Activated CD4-positive, alpha-beta T cell treated with anti-CD3 and anti-CD28 coated beads for 48 hours (primary cell): ENCODE results near the gene BPIFB2.

Experiments
- DNase-seq: peaks from one replicate; pipeline ENCODE4 v3.0.0-alpha.2; 2020

BPIFB2 gene

GRCh38 chr20:33008336-33009213 lies 1.1 kb downstream of the BPIFB2 start:
- DNase-seq: no peak

GRCh38 chr20:33009214-33010132 lies 2.0 kb downstream of the BPIFB2 start:
- DNase-seq: no peak

DNA sequence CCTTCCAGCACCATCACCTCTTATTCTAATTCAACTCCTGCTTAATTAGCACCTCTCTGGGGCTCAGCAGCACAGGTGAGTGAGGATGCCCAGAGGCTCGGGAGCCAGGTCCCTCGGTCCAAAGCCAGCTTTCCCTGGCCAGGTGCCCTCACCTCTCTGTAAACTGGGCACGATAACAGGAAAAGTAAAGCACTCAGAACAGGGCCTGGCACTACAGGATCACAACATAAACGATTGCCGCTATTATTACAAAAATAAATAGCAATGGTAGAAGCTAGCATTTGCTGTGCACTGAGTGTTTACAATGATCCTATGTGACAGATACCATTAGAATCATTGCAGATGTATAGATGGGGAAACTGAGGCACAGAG lies 2.6 kb downstream of the BPIFB2 start:
- DNase-seq: no peak

DNA sequence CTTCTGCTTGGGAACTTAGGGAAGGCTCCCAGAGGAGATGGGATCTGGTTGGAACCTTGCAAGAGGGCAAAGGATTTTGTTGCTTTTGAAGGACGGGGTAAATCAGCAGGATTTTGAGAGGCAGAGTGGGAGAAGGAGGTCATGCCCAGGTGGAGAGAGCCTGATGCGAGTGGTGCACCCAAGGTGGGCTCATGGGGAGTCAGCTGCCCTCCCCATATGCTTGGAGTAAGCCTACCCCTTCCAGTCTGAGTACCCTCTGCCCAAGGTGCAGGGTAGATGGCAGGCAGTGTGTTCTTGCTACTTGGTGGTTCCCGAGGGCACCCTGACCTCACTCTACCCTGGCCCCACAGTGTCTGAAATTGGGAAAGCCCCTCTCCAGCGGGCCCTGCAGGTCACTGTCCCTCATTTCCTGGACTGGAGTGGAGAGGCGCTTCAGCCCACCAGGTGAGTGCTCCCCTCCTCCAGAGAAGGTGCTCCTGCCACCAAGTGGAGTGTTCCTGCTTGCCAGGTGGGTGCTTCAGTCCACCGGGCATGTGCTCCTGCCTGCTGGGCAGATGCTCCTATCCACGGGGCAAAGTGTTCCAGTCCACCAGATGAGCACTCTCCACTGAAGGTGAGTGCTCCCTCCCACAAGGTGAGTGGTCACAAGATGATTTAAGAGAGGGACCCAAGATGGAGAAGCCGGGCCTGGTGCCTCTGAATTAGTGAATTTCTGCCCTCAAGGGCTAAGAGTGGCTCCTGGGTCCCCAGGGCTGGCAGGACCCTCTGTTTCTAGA lies 3.4 kb downstream of the BPIFB2 start:
- DNase-seq: no peak

- DNase-seq: no peak
These were observed 5.1 kb downstream of the BPIFB2 start for GRCh38 chr20:33012327-33013189.

DNA sequence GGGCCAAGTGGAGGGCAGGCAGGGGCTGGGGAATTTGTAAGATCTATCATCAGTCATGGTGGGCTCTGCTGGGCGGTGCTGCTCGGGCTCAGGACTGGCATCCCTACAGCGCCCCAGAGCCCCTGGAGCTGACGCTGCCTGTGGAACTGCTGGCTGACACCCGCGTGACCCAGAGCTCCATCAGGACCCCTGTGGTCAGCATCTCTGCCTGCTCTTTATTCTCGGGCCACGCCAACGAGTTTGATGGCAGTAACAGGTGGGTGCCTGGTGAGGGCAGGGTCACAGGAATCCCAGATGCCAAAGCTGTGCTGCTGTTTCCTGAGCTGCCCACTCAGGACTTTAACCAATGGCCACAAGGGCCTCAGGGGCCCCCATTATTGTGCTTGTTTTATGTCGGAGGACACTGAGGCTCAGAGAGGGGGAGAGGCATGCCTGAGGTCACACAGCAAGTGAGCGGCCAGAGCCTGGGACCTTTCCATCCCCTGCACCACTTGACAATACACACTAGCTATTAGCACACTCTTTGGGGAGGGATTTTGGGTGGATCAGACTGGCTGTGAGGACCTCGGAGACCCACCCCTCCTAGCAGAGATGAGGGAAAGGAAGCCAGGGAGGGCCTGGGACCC lies 6.3 kb downstream of the BPIFB2 start:
- no peak for DNase-seq

DNA sequence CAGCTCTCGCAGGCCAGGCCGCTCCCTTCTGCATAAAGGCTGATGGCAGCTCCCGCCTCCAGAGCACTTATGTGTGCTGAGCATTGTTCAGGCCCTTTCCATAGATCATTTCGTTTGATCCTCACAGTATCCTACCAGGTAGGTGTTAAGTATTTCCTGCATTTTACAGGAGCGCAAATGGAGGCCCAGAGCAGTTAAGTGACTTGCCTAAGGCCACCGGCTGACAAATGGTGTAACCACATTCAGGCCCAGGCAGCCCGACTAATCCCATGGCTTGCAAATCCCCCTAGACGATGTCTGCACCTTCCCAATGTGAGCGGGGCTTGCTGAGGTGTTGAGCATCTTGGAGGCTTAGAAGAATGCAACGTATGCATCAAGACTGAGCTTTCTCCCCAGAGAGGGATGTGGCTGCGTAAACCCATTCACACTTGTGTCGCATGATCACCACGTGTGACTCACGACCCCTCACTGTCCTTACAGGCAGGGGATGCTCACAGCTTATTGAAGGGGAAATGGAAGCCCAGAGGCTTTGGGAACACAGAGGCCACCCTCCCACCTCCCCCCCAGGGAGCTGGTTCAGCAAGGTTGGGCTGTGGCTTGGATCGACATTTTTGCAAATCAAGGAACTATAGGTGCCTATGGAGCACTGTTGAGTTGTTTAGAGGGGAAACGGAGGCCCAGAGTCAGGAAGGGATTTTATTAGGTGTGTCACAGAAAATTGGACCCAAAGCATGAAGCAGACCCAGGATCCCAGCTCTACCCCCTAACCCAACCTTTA lies 7.0 kb downstream of the BPIFB2 start:
- no peak for DNase-seq

DNA sequence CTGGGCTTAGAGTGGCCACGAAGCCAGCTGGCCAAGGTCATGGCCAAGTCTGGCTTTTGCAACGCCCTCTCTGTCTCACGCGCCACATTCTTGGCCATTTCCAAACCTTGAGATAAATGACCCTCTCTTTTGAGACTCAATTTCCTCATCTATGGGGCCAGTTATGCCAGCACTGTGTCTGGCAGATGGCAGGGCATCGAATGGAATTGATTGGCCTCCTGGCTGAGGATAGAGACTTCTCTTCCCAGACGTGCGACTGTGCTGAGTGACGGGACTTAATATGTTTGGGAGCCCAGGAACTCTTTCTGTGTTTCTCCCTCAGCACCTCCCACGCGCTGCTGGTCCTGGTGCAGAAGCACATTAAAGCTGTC lies 7.6 kb downstream of the BPIFB2 start:
- DNase-seq: no peak

GRCh38 chr20:33015700-33016580 lies 8.4 kb downstream of the BPIFB2 start:
- no peak for DNase-seq

GRCh38 chr20:33016581-33017109 lies 9.1 kb downstream of the BPIFB2 start:
- DNase-seq: no peak

DNA sequence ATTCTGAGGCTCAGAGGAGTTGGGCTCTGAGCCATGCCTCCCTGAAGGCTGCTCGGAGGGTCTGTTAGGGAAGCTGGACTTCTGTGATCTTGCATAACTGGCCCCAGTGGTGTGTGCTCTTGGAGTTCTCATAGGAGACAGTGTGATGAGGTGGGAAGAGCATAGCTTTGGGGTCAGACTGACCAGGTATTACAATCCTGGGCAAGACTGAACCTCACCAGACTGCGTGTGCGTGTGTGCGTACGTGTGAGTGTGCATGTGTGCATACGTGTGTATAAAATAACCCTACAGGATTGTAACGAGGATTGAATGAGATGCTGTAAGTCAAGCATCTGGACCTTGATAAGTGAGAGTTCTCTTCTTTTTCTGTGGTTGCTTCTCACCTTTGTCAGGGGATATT lies 10.0 kb downstream of the BPIFB2 start:
- DNase-seq: no peak

- DNase-seq: no peak
These were observed 10.8 kb downstream of the BPIFB2 start for GRCh38 chr20:33018169-33018931.

DNA sequence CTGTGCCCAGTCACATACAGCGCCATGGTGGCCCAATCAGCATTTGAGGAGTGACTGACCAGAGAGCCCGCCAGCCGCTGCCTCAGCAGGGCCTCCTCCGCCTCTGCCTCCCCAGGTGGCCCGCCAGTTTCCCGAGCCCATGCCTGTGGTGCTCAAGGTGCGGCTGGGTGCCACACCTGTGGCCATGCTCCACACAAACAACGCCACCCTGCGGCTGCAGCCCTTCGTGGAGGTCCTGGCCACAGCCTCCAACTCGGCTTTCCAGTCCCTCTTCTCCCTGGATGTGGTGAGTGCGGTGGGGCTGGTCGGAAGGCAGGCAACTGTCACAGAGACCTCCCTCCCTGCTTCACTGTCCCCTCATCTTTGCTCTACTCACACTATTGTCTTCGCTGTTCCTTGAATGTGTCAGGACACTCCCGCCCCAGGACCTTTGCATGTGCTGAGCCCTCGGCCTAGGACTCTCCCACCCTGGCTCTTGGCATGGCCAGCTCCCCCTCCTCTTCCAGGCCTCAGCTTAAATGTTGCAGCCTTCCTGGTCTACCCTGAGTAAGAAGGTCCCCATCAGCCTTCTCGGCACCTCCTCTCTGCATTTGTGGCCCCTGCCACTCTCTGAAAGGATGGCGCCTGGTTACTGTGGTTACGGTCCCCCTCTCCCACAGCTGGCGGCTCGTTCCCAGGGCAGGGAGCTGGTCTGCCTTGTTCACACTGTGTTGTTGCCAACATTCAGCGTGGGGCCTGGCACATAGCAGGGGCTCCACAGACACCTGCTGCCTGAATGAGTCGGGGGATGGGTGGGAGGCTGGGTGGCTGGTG lies 12.2 kb downstream of the BPIFB2 start:
- DNase-seq: no peak

DNA sequence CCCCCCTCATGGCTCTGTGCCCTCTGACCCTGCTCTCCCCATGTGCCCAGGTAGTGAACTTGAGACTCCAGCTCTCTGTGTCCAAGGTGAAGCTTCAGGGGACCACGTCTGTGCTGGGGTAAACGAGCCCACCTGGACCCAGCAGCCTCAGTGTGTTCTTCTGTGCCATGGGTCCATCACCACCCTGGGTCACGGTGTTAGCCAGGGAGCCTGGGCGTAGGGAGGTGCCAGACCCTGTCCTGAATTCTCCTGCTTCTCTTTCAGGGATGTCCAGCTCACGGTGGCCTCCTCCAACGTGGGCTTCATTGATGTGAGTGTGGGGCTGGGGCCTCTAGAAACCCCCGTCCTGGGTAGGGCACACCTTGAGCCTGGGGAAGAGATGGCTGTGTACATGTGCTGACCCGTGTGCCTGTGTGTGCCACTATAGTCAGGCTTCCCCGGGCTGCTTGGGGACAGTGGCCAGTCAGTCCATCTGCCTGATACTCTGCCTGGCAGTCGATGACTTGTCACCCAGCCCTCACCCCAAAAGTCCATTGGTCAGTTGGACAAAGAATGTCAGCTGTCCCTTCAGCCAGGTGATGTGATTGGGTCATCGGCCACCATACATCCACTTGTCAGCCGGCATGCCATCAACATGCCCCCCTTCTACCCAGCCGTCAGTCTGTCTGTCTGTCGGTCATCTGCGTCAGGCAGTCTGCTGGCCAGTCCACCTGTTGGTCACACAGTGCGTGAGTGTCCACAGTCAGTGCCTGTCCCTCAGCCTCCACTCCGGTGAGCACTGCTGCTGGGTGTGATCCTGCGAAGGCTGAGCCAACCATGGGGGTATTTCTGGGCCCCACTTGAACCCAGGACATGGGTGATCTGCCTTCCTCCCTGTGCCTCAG lies 13.0 kb downstream of the BPIFB2 start:
- no peak for DNase-seq

DNA sequence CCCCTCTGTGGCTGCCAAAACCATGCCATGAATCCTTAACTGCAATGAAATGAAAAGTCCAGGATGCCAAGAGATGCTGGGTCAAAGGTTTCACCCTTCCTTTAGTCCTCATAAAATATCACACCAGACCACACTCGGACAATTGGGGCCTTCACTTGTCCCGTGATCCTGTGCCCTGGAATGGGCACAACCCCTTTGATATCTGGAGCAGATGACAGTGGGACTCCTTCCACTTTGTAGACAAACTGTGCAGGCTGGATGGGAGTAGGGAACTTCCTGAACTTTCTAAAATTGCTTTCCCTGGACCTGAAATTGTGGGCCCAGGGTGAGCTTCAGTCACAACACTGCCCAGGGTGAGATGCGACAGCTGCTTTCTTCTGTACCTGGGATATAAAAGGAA lies 14.4 kb downstream of the BPIFB2 start:
- no peak for DNase-seq

DNA sequence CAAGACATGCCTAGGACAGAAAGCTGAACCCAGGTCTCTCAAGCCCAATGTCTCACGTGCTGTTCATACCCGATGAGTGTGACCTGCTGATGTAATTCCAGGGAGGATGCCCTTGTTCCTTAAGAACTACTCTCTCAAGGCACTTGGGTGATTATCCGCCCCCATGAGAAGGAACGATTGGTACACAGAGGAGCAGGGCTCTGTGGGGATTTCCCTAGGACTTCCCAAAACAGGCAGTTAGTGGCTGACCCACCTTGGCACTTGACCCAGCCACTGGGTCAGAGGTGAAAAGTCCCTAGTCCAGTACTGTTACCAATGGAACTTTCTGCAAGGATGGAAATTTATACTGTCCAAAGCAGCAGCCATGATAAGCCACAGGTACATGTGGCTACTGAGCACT lies 14.8 kb downstream of the BPIFB2 start:
- no peak for DNase-seq
